Keratinocyte (primary cell): ENCODE data around the gene TMEM217.

Source experiments
- EZH2 ChIP-seq: IDR thresholded peaks from one replicate; pipeline ENCODE4 v1.6.1; 2012; ENCODE audit warnings: inconsistent platforms, mild to moderate bottlenecking, low read length, moderate library complexity
- TF ChIP-seq, protein P1 (sequence below), 3 experiments: IDR thresholded peaks in 1 of 3; conservative IDR thresholded peaks in 1 of 3; optimal IDR thresholded peaks in 1 of 3; 2 replicates in 2 of 3; 3 replicates in 1 of 3; pipeline versions ENCODE3 to v1.5.1; 2011; ENCODE audit warnings: low read length in 3 of 3, mild to moderate bottlenecking in 3 of 3, moderate library complexity in 2 of 3, control low read depth in 1 of 3, inconsistent platforms in 1 of 3; ENCODE audit not compliant: insufficient read depth in 2 of 3; ENCODE audit errors: extremely low read depth in 1 of 3

- TF ChIP-seq, protein P1, sequence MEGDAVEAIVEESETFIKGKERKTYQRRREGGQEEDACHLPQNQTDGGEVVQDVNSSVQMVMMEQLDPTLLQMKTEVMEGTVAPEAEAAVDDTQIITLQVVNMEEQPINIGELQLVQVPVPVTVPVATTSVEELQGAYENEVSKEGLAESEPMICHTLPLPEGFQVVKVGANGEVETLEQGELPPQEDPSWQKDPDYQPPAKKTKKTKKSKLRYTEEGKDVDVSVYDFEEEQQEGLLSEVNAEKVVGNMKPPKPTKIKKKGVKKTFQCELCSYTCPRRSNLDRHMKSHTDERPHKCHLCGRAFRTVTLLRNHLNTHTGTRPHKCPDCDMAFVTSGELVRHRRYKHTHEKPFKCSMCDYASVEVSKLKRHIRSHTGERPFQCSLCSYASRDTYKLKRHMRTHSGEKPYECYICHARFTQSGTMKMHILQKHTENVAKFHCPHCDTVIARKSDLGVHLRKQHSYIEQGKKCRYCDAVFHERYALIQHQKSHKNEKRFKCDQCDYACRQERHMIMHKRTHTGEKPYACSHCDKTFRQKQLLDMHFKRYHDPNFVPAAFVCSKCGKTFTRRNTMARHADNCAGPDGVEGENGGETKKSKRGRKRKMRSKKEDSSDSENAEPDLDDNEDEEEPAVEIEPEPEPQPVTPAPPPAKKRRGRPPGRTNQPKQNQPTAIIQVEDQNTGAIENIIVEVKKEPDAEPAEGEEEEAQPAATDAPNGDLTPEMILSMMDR (optimal IDR thresholded peaks at IDR 0.05 in 1 of 3, IDR thresholded peaks at IDR 0.05 in 1 of 3, conservative IDR thresholded peaks at IDR 0.05 in 1 of 3; ENCODE audit: extremely low read depth in 1 of 3, insufficient read depth in 2 of 3, low read length in 3 of 3): no peak
- no peak for TF ChIP-seq EZH2
Measured at GRCh38 chr6:37180075-37180474, 77.9 kb downstream of the TMEM217 start.
